NCI-H345 treated with DMSO at 0.1 percent for 48 hours (cell line): ENCODE measurements around the gene SLC25A41.

Experiments used
- DNase-seq: peaks from one replicate; lab custom pipeline; 2025; ENCODE audit not compliant: unreplicated experiment; lab: John Stamatoyannopoulos, UW

The SLC25A41 gene

GRCh38 chr19:6433663-6434062 lies at the start of gene SLC25A41:
Gene SLC25A41, minus strand, starts transcription at chr19:6433763. Its CDS starts 70 bp downstream, at chr19:6433693.
- DNase-seq: no peak

GRCh38 chr19:6483235-6483634 lies 49.7 kb upstream of the SLC25A41 start:
- no peak for DNase-seq

GRCh38 chr19:6482343-6482686 lies 48.8 kb upstream of the SLC25A41 start:
- DNase-seq: no peak

GRCh38 chr19:6481541-6482342 lies 48.2 kb upstream of the SLC25A41 start, which contains the start of gene DENND1C:
Gene DENND1C, minus strand, starts transcription at chr19:6481787. Its CDS starts 92 bp downstream, at chr19:6481695.
- no peak for DNase-seq

- DNase-seq: no peak
These were observed 47.4 kb upstream of the SLC25A41 start for GRCh38 chr19:6480848-6481415.

- DNase-seq: no peak
These were observed 46.4 kb upstream of the SLC25A41 start for GRCh38 chr19:6479836-6480398.

- no peak for DNase-seq
These were observed 45.3 kb upstream of the SLC25A41 start for GRCh38 chr19:6478815-6479214.

GRCh38 chr19:6476896-6477431 lies 43.4 kb upstream of the SLC25A41 start:
- DNase-seq: no peak

GRCh38 chr19:6476155-6476895 lies 42.8 kb upstream of the SLC25A41 start:
- peak; percentile 57 for DNase-seq

GRCh38 chr19:6475321-6476108 lies 42.0 kb upstream of the SLC25A41 start:
- DNase-seq: peak; percentile 41

- no peak for DNase-seq
These were observed 40.1 kb upstream of the SLC25A41 start for GRCh38 chr19:6473647-6474046.

GRCh38 chr19:6472713-6473112 lies 39.1 kb upstream of the SLC25A41 start:
- DNase-seq: no peak

- DNase-seq: no peak
These were observed 37.5 kb upstream of the SLC25A41 start for GRCh38 chr19:6471076-6471475.

GRCh38 chr19:6470173-6470572 lies 36.6 kb upstream of the SLC25A41 start:
- no peak for DNase-seq

GRCh38 chr19:6467384-6467783 lies 33.8 kb upstream of the SLC25A41 start:
- no peak for DNase-seq

- DNase-seq: no peak
These were observed 33.1 kb upstream of the SLC25A41 start for GRCh38 chr19:6466526-6467248.

GRCh38 chr19:6465663-6466062 lies 32.1 kb upstream of the SLC25A41 start:
- no peak for DNase-seq

GRCh38 chr19:6465006-6465405 lies 31.4 kb upstream of the SLC25A41 start:
- DNase-seq: no peak

GRCh38 chr19:6464070-6464873 lies 30.7 kb upstream of the SLC25A41 start, which contains the start of gene CRB3:
Gene CRB3, plus strand, starts transcription at chr19:6464271. Its CDS starts 431 bp downstream, at chr19:6464702.
- DNase-seq: peak; percentile 67
